ENCODE measurements around the gene CCT3. TPM values are rescaled to one million over a fixed set of nuclear protein-coding genes. Genes with fewer than 3 reads are reported as not detected.
"Not testable (repeated sequence)": the region's sequence is repeated elsewhere in the genome, so short reads cannot be mapped to it uniquely, and the experiment has no call there.

Gene CCT3
- polyA plus RNA-seq, 1 donor from 2014 or later: 172 TPM

DNA sequence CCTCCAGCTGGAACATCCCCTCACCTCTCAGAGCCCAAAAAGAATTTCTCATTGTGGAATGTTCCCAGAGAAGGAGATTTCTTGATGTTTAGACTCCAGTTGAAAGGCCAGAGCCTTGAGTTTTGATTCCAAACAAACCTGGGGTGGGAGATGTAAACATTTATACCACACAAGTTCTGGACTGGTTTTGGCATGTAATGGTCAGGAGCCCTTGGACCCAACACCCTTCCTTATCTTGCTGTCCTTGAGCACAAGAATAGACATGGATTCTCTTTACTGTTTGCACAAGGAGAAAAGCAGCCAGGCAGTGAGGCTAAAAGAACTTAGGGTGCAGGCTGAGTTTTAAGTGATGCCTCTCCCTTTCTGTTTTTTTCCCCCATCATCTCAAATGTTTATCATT, 35.5 kb upstream of the CCT3 start:
- no peaks in the 10 kb centered on the region for H3K36me3 Mint-ChIP-seq
- no peak overlapping the region for H3K4me3 Mint-ChIP-seq
- H3K27ac Mint-ChIP-seq: no peak overlapping the region
- H3K9me3 Mint-ChIP-seq: peaks cover 0 to 1% (median 0%) of the 10 kb centered on the region in 3 donors
- peaks cover 23% of the 10 kb centered on the region for H3K27me3 Mint-ChIP-seq
- H3K4me1 Mint-ChIP-seq: peaks cover 0 to 6% (median 2%) of the 10 kb centered on the region in 3 donors

DNA sequence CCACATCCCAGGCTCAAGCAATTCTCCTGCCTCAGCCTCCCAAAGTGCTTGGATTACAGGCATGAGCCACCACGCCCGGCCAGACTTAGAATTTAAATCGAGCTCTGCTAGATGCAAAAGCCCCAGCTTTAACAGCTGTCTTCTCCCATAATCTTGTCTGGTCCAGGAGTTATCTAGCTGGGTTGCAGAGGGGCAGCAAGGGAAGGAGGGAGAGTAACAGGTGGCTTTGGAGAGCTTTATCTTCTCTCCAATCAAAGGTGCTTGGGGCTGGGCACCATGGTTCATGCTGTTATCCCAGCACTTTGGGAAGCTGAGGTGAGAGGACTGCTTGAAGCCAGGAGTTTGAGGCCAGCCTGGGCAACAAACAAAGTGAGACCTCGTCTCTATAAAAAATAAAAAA, 34.8 kb upstream of the CCT3 start:
- no peak overlapping the region for H3K4me3 Mint-ChIP-seq
- H3K9me3 Mint-ChIP-seq: peaks cover 0 to 1% (median 0%) of the 10 kb centered on the region in 3 donors
- H3K36me3 Mint-ChIP-seq: no peaks in the 10 kb centered on the region
- peaks cover 0 to 6% (median 2%) of the 10 kb centered on the region in 3 donors for H3K4me1 Mint-ChIP-seq
- H3K27me3 Mint-ChIP-seq: peaks cover 28% of the 10 kb centered on the region
- H3K27ac Mint-ChIP-seq: no peak overlapping the region

DNA sequence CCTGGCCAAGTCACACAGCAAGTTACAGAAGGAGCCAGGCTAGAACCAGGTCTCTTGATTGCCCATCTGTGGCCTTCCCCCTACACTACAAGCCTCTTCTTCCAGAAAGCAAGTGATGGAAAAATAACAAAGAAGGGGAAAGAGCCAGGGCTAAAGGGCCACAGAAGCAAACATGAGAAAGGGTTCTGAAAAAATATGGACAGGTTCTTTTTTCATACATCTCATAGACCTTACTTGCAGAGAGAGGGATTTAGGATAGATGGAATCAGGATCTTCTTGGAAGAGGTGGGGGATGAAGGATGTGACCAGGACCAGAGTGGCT, 34.1 kb upstream of the CCT3 start:
- peaks cover 25% of the 10 kb centered on the region for H3K27me3 Mint-ChIP-seq
- peaks cover 0 to 4% (median 2%) of the 10 kb centered on the region in 3 donors for H3K4me1 Mint-ChIP-seq
- H3K4me3 Mint-ChIP-seq: no peak overlapping the region
- H3K27ac Mint-ChIP-seq: no peak overlapping the region
- peaks cover 0 to 1% (median 0%) of the 10 kb centered on the region in 3 donors for H3K9me3 Mint-ChIP-seq
- no peaks in the 10 kb centered on the region for H3K36me3 Mint-ChIP-seq

DNA sequence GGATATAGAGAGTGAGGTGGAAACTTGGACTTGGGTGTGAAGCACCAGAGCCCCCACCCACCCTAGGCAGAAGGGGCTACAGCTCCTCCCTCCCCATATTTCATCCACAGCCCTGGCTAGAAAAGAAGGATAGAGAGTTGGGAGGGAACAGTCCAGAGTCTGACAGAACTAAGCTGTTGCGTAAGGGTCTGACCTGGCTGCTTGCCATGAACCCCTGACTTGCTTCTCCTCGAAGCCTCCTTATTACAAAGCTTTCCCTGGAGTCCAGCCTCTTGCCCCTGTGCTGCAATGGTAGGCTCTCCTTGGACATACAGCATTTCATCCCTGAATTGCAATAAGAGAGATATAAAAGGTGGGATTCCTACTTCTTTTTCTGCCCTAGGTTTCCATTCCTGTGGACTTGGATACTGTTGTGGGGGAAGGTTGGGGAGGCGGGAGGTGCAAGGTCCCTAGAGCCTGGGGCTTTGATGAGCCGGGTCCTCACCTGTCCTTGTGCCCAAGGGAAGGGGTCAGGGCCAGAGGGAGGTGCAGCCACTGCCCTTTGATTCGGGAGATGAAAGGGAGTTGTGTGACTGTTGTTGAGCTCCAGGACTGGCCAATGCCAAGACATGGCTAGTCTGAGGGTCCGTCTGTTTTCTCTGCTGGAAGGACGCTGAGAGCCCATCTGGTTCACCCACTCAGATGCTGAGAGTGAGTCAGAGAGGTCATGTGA, 33.6 kb upstream of the CCT3 start:
- H3K27me3 Mint-ChIP-seq: peaks cover 25% of the 10 kb centered on the region

DNA sequence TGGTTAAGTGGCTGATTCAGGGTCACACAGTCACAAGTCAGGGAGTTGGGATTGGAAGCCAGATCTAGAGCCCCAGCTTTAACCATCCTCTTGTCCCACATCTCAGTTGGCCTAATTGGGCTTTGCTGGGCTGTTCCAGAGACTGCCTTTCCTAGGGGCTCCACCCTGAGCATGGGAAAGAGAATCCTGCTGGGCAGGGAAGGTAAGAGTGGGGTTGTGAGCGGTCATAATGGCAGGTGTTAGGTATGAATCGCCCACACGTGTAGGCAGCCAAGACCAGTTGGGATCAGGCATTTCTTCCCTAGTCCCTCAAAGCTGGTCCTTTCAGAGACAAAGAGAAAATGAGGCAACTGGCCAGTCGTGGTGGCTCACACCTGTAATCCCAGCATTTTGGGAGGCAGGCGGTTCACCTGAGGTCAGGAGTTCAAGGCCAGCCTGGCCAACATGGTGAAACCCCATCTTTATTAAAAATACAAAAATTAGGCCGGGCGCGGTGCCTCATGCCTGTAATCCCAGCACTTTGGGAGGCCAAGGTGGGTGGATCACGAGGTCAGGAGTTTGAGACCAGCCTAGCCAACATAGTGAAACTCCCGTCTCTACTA, 31.7 kb upstream of the CCT3 start:
- H3K4me1 Mint-ChIP-seq, H3K36me3 Mint-ChIP-seq, H3K9me3 Mint-ChIP-seq, H3K4me3 Mint-ChIP-seq: not testable (repeated sequence)
- Mint-ChIP-seq H3K27me3 (peaks cover 35% of the 10 kb centered on the region), H3K27ac (peak overlapping the region in 1 of 3 donors; percentile 63)

More for the DNA sequence above, 33.6 kb upstream of the CCT3 start:
- Mint-ChIP-seq H3K36me3 (no peaks in the 10 kb centered on the region), H3K4me1 (peaks cover 0 to 4% (median 2%) of the 10 kb centered on the region in 3 donors), H3K27ac (no peak overlapping the region), H3K4me3 (no peak overlapping the region), H3K9me3 (peaks cover 0 to under 1% (median 0%) of the 10 kb centered on the region in 3 donors)

DNA sequence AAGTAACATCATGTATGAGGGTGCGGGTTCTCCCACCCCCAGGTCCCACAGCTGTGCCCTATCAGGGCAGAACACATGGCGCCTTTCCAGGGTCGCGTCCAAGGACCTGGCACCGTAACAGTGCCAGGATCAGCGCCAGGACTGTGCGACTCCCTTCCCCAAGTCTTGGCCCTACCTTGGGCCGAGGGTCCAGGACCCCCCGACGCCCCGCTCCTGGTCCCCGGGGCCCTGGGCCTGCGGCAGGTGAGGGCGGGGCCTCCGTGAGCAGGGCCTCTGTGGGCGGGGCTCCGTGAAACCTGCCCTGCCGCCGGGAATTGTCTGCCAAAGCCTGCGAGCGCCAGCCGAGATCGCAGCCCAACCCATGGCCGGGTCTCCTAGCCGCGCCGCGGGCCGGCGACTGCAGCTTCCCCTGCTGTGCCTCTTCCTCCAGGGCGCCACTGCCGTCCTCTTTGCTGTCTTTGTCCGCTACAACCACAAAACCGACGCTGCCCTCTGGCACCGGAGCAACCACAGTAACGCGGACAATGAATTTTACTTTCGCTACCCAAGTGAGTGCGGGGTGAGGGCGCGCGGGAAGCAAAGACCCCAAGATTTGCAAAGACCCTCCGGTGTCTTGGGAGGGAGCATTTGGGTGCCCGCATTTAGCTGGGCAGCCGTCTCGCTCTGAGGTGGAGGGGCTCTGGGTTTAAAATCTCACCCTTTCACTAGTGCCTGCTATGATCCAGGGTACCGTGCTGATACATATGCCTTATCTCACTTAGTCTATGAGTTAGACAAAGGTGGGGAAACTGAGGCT, 31.0 kb upstream of the CCT3 start, which contains the start of gene RHBG:
Gene RHBG (plus strand): TSS at position 323 of the 796 bp plus-strand sequence. CDS start 39 bp downstream, at position 362.
- H3K27ac Mint-ChIP-seq: peak within 1 kb of the TSS in 1 of 3 donors; percentile 63
- H3K9me3 Mint-ChIP-seq: no peaks in the 10 kb centered on the region
- peaks cover 0 to 4% (median 2%) of the 10 kb centered on the region in 3 donors for H3K4me1 Mint-ChIP-seq
- peaks cover 38% of the 10 kb centered on the region for H3K27me3 Mint-ChIP-seq
- no peaks in the 10 kb centered on the region for H3K36me3 Mint-ChIP-seq
- H3K4me3 Mint-ChIP-seq: peak within 1 kb of the TSS in 3 of 4 donors; percentile 55 to 81 (median 65)

DNA sequence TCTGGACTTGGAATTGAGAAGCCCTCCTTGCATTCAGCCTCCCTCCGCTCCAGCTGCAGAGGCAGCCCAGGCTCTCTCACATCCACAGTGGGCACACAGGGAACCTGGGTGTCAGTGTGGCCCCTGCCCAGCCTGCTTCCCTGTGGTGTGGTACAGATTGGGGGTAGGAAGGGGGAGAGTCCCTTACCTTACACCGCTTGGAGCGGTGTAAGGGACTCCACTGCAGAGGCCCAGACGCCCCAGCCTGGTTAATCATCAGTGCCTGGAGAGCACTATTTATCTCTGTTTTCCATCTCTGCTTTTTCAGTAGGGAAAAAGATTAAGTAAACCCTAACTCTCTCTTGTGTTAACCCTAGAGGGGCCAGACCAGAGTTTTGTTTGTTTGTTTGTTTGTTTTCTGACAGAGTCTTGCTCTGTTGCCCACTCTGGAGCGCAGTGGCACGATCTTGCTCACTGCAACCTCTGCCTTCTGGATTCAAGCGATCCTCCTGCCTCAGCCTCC, 30.1 kb upstream of the CCT3 start:
- H3K4me1 Mint-ChIP-seq: peaks cover 0 to 4% (median 2%) of the 10 kb centered on the region in 3 donors
- H3K27me3 Mint-ChIP-seq: peaks cover 38% of the 10 kb centered on the region
- no peak overlapping the region for H3K4me3 Mint-ChIP-seq
- H3K9me3 Mint-ChIP-seq: no peaks in the 10 kb centered on the region
- H3K36me3 Mint-ChIP-seq: no peaks in the 10 kb centered on the region
- H3K27ac Mint-ChIP-seq: no peak overlapping the region

DNA sequence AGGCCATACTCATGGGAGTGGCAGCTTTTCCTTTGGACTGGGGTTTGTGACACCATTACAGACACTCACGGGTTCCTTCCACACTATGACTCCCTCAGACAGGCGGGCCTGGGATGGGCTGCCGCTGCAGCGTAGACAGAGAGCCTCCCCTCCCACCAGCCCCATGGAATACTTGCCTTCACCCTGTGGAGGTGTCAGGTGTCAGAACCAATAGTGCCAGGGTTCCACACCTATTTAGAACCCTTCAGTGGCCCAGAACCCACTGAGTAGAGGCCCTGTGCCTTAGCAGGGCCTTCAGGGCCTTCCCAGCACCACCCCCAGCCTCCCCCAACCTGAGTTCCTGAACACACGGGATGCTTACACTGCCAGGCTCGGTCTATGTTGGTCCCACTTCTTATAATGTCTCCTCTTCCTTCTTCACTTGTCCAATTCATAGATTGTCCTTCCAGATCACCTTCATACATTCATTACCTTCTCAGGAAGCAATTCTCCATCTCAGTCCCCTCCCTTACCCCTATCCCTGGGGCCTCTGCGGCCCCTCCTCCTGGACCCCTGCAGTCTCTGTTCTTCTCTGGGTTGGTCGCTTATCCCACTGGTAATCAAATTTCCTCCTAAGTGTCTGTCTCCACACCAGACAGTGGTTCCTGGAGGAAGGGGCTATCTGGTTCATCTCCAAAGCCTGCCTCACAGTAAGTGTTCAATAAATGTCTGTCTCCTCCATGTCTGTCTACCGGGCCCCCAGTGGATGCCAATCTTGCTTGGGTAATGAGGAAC, 29.5 kb upstream of the CCT3 start:
- H3K9me3 Mint-ChIP-seq: no peaks in the 10 kb centered on the region
- H3K4me3 Mint-ChIP-seq: no peak overlapping the region
- H3K27ac Mint-ChIP-seq: peak overlapping the region in 1 of 3 donors; percentile 38
- no peaks in the 10 kb centered on the region for H3K36me3 Mint-ChIP-seq
- peaks cover 0 to 4% (median 2%) of the 10 kb centered on the region in 3 donors for H3K4me1 Mint-ChIP-seq
- peaks cover 38% of the 10 kb centered on the region for H3K27me3 Mint-ChIP-seq

DNA sequence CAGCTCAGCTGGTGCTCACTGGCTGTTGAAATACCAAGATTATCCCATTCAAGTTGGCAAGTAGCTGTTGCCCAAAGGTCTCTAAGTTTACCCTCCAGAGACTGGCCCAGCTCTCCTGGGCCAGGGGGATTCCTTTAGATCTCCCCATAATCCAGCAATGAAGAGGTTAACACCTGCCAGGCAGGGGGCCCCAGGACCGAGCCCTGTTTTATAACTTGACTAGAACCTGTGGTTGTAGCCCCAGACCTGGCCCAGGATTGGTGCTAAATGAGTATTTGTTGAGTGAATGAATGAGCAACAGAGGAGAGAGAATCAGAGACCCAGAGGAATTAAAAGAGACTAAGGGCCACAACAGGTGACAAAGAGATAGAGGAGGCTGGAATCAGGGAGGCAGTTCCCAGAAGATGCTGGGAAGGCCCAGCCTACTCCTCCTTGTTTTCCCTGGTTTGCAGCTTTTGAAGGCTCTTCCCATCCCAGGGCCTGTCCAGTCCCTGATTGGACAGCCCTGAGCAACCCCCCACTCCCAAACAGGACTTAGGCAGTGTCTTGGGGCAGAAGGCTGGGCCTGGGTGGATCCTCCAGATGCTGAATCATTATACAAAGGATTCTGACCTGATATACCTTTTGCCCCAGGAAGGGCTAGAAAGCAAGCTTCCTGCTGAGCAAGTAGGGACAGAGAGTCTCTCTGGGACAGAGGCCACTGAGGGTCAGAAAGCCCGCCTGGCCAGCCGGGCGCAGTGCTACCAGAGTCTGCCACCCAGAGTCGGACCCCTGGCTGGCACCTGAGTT, 28.5 kb upstream of the CCT3 start:
- Mint-ChIP-seq H3K36me3 (no peaks in the 10 kb centered on the region), H3K27me3 (peaks cover 35% of the 10 kb centered on the region), H3K4me1 (peaks cover 0 to 4% (median 2%) of the 10 kb centered on the region in 3 donors), H3K4me3 (no peak overlapping the region), H3K9me3 (no peaks in the 10 kb centered on the region), H3K27ac (peak overlapping the region in 1 of 3 donors; percentile 38)

DNA sequence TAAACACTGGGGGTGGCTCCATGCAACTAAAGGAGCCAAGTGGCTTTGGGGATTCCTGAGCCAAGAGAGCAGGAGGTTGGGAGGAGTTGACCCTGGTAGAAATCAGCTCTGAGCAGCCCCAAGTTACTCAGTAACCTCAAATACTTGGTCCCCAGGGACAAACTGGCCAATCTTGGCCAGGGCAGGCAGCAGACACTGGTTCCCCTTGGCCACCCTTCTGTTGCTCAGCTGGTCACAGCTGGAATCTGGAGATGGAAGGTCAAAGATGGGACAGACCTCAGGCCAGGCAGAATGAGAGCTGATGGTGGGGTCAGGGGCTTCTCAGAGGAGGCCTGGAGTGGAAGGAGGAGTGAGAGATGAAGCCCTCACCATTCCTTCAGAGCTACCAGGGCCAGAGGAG, 27.7 kb upstream of the CCT3 start:
- H3K4me1 Mint-ChIP-seq: peaks cover 0 to 4% (median 2%) of the 10 kb centered on the region in 3 donors
- no peaks in the 10 kb centered on the region for H3K9me3 Mint-ChIP-seq
- H3K36me3 Mint-ChIP-seq: no peaks in the 10 kb centered on the region
- H3K27me3 Mint-ChIP-seq: peaks cover 35% of the 10 kb centered on the region
- no peak overlapping the region for H3K27ac Mint-ChIP-seq
- H3K4me3 Mint-ChIP-seq: no peak overlapping the region

DNA sequence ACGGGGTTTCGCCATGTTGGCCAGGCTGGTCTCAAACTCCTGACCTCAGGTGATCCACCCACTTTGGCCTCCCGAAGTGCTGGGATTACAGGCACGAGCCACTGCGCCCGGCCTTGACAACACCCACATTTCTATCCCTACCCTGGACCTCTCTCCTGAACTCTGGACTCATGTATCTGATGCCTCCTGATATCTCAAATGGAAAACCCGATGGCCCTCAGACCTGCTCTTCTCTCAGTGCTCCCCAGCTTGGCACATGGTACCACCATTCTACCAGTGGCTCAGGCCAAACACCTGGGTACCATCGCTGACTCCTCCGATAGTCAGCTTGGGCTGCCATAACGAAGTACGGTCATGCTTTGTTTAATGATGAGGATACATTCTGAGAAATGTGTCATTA, 22.4 kb upstream of the CCT3 start:
- Mint-ChIP-seq H3K27me3 (peaks cover 26% of the 10 kb centered on the region), H3K36me3 (no peaks in the 10 kb centered on the region), H3K4me3 (no peak overlapping the region), H3K9me3 (no peaks in the 10 kb centered on the region), H3K27ac (peak overlapping the region in 1 of 3 donors; percentile 72), H3K4me1 (peaks cover 0 to 6% (median 4%) of the 10 kb centered on the region in 3 donors)

DNA sequence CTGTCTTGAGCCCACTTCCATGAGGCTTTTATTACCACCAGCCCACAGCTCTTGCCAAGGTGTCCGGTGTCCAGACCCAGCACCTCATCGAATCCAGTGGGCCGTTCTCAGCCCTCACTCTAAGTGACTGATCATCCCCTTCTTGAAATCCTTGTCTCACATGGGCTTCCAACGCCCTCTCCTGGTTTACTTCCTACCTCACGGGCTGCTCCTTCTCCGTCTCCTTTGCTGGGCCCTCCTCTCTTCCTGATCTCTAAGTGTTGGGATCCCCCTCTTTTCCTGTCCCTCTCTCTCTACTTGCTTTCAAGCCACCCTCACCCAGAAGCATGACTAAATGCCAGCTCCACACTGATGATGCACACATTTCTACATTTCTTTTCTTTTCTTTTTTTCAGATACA, 21.9 kb upstream of the CCT3 start:
- peaks cover 22% of the 10 kb centered on the region for H3K27me3 Mint-ChIP-seq
- peaks cover 0 to 6% (median 4%) of the 10 kb centered on the region in 3 donors for H3K4me1 Mint-ChIP-seq
- H3K27ac Mint-ChIP-seq: no peak overlapping the region
- H3K4me3 Mint-ChIP-seq: no peak overlapping the region
- no peaks in the 10 kb centered on the region for H3K9me3 Mint-ChIP-seq
- no peaks in the 10 kb centered on the region for H3K36me3 Mint-ChIP-seq

DNA sequence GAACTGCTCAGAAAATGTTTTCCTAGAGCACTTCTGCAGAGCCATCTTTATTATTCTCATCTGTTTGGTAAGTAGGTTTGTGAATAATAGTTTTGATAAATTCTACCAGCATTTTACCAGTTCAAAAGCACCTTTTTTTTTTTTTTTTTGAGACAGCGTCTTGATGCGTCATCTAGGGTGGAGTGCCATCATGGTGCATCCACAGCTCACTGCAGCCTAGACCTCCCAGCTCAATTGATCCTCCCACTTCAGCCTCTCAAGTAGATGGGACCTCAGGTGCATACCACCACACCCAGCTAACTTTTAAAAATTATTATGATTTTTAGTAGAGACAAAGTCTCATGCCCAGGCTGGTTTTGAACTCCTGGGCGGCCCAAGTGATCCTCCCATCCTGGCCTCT, 21.2 kb upstream of the CCT3 start:
- no peaks in the 10 kb centered on the region for H3K9me3 Mint-ChIP-seq
- H3K4me1 Mint-ChIP-seq: peaks cover 0 to 6% (median 4%) of the 10 kb centered on the region in 3 donors
- peaks cover 18% of the 10 kb centered on the region for H3K27me3 Mint-ChIP-seq
- H3K27ac Mint-ChIP-seq: no peak overlapping the region
- H3K4me3 Mint-ChIP-seq: no peak overlapping the region
- H3K36me3 Mint-ChIP-seq: no peaks in the 10 kb centered on the region

DNA sequence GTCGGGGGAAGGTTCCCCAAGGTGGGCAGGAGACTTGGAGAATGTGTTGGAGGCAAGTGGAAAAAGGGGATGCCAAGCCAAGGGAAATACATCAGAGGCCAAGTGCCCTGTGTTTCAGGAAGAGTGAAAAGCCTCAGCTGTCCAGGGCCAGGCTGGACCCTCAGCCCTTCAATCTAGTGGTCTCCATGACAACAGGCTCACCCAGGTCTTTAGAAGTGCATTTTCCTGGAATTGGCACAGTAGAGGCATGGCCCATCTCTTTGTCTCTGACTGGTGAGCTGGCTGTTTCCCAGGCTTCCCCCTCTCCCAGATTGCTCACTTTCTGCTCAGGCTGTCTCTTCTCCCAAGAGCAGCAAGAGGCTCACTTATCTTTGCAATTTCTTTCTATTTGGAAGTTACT, 20.5 kb upstream of the CCT3 start:
- peaks cover 0 to 6% (median 4%) of the 10 kb centered on the region in 3 donors for H3K4me1 Mint-ChIP-seq
- no peaks in the 10 kb centered on the region for H3K9me3 Mint-ChIP-seq
- no peak overlapping the region for H3K27ac Mint-ChIP-seq
- no peak overlapping the region for H3K4me3 Mint-ChIP-seq
- peaks cover 17% of the 10 kb centered on the region for H3K27me3 Mint-ChIP-seq
- H3K36me3 Mint-ChIP-seq: no peaks in the 10 kb centered on the region

Data from IgD-negative memory B cell (primary cell).